T47D (cell line): ENCODE results near the gene PPP4R3C.
A peak's percentile ranks its signal among the peaks of the same experiment; 100 is the strongest.
"Not testable (repeated sequence)": the region's sequence is repeated elsewhere in the genome, so short reads cannot be mapped to it uniquely, and the experiment has no call there.

Source experiments
- DNase-seq, 2 experiments: peaks; one replicate each; pipeline versions ENCODE4 v3.0.0 to v3.0.0-alpha.2; 2011 to 2012; ENCODE audit warnings: low read depth in 1 of 2, low spot score in 1 of 2
- JUND ChIP-seq: IDR thresholded peaks from 2 replicates; pipeline ENCODE4 v1.6.1; 2012; ENCODE audit warnings: low read depth
- in situ Hi-C: cut with HindIII; loops from 2 replicates; pipeline ENCODE4 v1.10.0; 2016; ENCODE audit warnings: low sequenced_read_pairs, low pct_unique_long_range_greater_than_20kb

PPP4R3C gene

DNA sequence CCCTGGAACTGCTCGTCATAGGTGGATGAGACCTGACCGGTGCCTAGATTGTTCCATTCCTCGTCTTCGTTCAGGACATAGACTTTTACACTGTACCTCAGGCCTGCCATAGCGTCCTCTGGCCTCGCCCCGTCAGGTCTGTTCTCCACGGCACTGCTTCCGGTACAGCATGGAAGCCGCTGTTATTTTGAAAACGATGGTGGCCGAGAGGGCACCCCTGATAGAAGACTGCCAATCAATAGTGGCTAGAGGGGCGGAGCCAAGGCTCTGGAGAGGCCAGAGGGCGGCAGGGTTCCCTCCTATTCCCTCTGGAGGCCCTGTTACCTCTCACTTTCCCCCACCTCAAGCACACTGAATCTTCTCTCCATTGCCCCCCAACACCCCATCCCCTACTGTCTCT is at the start of gene PPP4R3C:
Gene PPP4R3C, minus strand, starts transcription at position 155 of the 400 bp plus-strand sequence. Its CDS starts 45 bp downstream, at position 110.
- DNase-seq: no peak
- no peak for TF ChIP-seq JUND
- in situ Hi-C loops: no loop called here

GRCh38 chrX:27491397-27491796 is 28.3 kb upstream of the PPP4R3C start:
- DNase-seq: no peak
- no peak for TF ChIP-seq JUND
- in situ Hi-C loops: no loop called here

- no peak for TF ChIP-seq JUND
- in situ Hi-C loops: no loop called here
- DNase-seq: no peak
Measured at GRCh38 chrX:27466051-27466450, 2.9 kb upstream of the PPP4R3C start.

DNA sequence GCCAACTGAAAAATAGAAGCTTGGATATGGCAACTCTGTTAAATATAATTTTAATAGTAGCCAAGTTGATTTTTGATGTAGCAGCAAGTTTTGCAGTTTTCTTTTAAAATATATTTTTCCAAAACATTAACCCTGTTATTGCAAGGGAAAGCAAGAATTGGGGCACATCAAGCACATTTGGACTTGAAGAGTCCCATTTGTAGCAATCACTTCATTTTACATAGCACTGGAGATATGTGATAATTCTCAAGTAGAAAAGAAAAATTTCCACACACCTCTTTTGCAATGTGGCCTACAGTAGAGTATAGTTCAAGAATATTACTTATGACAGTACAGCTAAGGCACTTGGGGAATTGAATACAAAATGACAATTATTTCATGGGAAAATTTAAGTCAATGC is 1.9 kb upstream of the PPP4R3C start:
- no peak for TF ChIP-seq JUND
- in situ Hi-C loops: no loop called here
- DNase-seq: no peak

DNA sequence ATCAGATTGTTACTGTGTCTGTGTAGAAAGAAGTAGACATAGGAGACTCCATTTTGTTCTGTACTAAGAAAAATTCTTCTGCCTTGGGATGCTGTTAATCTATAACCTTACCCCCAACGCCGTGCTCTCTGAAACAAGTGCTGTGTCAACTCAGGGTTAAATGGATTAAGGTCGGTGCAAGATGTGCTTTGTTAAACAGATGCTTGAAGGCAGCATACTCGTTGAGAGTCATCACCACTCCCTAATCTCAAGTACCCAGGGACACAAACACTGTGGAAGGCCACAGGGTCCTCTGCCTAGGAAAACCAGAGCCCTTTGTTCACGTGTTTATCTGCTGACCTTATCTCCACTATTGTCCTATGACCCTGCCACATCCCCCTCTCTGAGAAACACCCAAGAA is 4.0 kb downstream of the PPP4R3C start:
- in situ Hi-C loops, DNase-seq: not testable (repeated sequence)

DNA sequence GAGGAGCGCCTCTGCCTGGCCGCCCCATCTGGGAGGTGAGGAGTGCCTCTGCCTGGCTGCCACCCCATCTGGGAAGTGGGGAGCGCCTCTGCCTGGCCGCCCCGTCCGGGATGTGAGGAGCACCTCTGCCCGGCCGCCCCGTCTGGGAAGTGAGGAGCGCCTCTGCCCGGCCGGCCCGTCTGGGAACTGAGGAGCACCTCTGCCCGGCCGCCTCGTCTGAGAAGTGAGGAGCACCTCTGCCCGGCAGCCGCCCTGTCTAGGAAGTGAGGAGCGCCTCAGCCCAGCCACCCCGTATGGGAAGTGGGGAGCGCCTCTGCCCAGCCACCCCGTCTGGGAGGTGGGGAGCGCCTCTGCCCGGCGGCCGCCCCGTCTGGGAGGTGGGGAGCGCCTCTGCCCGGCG is 4.6 kb downstream of the PPP4R3C start:
- in situ Hi-C loops, DNase-seq: not testable (repeated sequence)

GRCh38 chrX:27451324-27451723 is 11.8 kb downstream of the PPP4R3C start:
- in situ Hi-C loops: no loop called here
- no peak for DNase-seq
- no peak for TF ChIP-seq JUND

- no peak for DNase-seq
- no peak for TF ChIP-seq JUND
- in situ Hi-C loops: no loop called here
Measured at GRCh38 chrX:27446423-27446822, 16.7 kb downstream of the PPP4R3C start.

DNA sequence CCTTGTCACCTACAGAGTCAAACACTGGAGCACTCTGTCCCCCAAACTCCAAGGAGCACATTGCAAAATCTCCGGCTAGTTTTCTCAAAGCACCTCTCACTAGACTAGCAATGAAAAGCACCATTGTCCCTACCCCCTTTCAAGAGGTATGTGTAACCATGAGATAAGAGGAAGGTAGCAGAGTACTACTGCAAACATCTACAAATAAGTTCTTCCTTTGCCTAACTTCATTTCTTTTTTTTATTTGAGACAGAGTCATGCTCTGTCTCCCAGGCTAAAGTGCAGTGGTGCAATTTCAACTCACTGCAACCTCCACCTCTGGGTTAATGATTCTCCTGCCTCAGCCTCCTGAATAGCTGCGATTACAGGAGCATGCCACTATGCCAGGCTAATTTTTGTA is 17.7 kb downstream of the PPP4R3C start:
- no peak for TF ChIP-seq JUND
- no peak for DNase-seq
- in situ Hi-C loops: no loop called here

- in situ Hi-C loops: no loop called here
- no peak for TF ChIP-seq JUND
- DNase-seq: no peak
Measured at GRCh38 chrX:27444093-27444908, 18.8 kb downstream of the PPP4R3C start.

DNA sequence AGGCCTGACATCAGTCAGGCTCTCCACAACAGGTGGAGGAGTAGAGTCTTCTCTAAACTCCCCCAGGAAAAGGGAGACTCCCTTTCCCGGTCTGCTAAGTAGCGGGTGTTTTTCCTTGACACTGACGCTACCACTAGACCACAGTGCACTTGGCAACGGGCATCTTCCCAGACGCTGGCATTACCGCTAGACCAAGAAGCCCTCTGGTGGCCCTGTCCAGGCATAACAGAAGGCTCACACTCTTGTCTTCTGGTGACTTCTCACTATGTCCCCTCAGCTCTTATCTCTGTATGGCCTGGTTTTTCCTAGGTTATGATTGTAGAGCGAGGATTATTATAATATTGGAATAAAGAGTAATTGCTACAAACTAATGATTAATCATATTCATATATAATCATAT is 20.7 kb downstream of the PPP4R3C start:
- peak in 1 of 2 experiments; percentile 56 for DNase-seq
- in situ Hi-C loops: not testable (repeated sequence)

- in situ Hi-C loops: no loop called here
- DNase-seq: no peak
- TF ChIP-seq JUND: no peak
Measured at GRCh38 chrX:27439771-27440170, 23.4 kb downstream of the PPP4R3C start.

- TF ChIP-seq JUND: no peak
- in situ Hi-C loops: no loop called here
- DNase-seq: no peak
Measured at GRCh38 chrX:27438937-27439336, 24.2 kb downstream of the PPP4R3C start.

- TF ChIP-seq JUND: no peak
- DNase-seq: no peak
- in situ Hi-C loops: no loop called here
Measured at GRCh38 chrX:27435031-27435430, 28.1 kb downstream of the PPP4R3C start.
